T-helper 2 cell (primary cell): ENCODE data around the gene TGFA.

Experiments used
- DNase-seq, 5 experiments: peaks; one replicate each; pipeline versions ENCODE4 v3.0.0 to v3.0.0-alpha.2; 2012 to 2022
- total RNA-seq, 2 donors: gene quantifications; one replicate each; lab custom pipeline; 2026; lab: John Stamatoyannopoulos, UW

The TGFA gene
- 0.67 to 1.2 reads per million in 2 donors for total RNA-seq

DNA sequence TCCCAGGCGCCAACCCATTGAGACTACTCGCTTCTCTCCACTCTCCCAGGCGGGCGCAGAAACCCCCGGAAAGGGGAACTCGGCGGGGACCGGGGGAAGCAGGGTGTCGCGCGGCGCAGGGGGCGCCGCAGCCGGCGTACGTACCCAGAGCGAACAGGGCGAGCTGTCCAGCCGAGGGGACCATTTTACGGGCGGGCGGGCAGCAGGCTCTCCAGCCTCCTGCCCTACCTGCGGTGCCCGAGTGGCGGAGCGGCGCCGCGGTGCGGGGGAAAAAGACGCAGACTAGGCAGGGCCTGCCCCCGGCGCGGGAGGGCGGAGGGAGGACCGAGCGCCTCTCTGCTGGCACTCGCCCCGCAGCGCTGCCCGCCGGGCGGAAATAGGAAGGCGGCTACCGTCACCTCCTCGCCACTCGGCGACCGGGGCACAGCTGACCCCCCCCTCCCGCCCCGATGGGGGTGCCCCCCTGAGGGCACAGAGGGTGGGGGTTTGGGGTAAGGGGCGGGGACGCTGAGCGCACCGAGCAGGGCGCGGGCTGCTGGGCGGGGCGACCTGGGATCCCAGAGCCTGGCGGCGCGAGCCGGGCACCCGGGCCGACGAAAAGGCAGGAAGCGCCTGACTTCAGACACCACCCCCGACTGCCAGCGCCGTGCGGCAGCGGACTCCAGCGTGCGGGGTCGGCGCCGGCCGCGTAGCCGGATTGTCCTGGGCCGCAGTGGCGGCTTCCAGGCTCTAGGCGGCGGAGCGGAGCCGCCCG lies at the start of gene TGFA:
Gene TGFA, minus strand, starts transcription at position 243 of the 754 bp plus-strand sequence. Its CDS starts 59 bp downstream, at position 184.
- peak; percentile 38 to 69 (median 53) for DNase-seq

DNA sequence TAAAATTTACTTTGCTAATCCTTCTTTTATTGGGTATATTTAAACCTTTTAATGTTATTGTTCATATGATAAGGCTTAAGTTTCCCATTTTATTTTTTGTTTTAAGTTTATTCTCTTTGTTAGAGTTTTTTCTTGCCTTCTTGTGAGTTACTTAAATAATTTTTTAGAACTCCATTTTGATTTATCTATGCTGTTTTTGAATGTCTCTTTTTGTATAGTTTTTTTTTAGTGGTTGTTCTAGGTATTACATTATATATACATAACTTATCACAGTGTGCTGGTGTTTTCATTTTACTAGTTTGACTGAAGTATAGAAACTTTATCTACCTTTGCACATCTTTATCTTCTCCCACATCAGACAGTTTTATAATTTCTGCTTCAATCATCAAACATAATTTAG lies 49.4 kb upstream of the TGFA start:
- peak in 1 of 5 experiments; percentile 16 for DNase-seq

DNA sequence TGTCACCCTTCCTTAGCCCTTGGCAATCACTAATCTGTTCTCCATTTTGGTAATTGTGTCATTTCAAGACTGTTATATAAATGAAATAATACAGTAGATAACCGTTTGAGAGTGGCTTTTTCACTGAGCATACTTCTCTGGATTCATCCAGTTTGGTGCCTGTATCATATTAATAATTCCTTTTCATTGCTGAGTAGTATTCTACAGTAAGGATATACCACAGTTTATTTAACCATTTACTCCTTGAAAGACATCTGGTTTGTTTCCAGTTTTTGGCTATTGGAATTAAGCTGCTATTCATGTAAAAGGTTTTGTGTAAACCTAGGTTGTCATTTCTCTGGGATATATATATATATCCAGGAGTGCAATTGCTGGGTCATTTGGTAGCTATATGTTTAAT lies 44.6 kb upstream of the TGFA start:
- DNase-seq = no peak

DNA sequence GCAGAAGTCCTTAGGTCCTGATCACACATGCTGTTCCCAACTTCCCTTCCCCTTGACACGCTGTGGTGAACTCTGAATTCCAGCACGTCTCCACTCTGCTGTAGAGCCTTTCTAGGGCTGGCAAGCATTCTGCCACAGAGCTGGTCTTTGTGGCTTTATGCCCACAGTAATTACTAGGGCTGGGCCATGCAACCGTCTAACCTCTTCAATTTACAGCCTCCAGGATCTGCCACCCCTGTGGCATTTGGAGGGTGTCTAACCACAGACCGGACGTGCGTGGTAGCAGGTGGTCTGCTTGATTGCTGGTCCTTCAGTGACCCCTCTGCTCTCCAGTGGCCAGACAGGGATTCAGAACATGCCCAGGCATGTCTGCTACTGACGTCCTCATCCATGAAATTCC lies 43.1 kb upstream of the TGFA start:
- DNase-seq = no peak

DNA sequence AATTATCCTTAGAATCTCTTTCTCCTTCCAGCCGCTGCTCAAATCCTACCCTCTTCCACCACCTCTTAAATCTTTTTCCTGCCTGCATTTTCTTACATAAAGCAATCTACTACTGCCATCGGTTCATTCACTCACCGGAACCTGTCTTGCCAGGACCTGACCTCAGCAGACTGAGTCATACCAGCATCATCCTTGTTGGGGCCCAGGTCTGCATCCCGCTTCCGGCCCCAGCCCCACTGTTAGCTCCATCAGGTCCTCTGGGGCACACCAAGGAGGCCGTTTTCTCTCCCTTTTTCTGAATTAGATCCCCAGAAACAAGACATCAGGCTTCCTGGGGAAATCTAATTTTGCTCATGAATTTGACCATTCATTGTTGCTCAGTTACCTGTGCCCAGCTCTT lies 42.7 kb upstream of the TGFA start:
- DNase-seq = no peak

DNA sequence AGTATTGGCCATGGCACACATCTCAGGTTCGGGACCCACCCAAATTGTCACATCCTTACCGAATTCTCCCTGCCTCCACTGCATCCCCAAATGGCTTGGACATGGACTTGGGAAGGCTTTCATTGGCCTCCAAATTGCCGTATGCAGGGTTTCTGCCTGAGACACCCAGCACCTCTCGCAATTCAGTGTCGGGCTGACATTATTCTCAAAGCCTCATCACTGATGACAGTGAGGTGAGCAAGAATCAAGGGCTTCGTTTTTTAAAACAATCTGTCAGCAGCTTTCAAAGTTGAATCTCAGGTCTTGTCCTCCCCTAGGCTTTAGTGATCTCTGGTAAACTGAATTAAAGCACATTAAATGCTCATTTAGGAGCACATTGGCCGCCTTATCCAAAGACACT lies 29.5 kb upstream of the TGFA start:
- DNase-seq = no peak

DNA sequence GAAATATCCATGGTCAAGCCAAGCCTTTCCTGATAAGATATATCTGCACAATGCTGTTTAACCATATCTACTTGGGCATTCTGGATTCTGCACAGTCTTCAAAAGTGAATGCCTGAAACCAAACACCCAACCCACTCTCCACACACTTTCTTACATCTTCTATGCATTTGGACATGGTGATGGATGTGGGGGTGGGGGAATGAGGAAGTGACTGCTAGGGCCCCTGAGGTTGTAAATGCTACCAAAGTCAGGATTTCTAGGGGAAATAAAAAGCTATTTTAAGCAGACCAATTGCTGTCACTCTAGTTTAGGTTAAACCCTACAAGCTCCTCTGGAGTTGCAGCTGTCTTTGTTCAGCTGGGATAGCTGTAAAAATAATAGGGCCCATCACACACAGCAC lies 26.7 kb upstream of the TGFA start:
- DNase-seq = no peak

DNA sequence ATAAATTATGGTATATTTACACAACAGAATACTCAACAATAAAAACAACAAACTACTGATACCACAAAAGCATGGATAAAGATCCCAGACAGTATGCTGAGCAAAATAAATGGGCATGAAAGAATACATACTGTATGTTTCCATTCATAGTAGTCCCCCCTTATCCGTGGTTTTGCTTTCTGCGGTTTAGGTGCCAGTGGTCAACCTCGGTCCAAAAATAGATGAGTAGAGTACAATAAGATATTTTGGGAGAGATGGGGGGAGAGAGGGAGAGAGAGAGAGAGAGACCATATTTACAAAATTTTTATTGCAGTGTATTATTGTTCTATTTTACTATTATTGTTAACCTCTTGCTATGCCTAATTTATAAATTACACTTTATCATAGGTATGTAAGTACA lies 21.0 kb upstream of the TGFA start:
- DNase-seq = no peak

DNA sequence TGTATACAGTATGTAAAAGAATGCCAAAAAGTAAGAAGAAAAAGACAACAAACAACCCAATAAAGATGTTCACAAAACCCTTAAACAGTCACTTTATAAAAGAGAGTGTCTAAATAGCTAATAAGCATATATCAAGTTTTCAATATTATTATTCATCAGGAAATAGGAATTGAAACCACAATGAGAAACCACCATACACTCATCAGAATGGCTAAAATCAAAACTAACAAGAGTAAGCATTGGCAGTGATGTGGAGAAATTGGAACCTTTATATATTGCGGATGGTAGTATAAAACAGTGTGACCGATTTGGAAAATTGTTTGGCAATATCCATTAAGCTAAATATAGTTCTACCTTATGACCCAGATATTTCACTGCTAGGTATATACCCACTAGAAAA lies 20.5 kb upstream of the TGFA start:
- DNase-seq = no peak

DNA sequence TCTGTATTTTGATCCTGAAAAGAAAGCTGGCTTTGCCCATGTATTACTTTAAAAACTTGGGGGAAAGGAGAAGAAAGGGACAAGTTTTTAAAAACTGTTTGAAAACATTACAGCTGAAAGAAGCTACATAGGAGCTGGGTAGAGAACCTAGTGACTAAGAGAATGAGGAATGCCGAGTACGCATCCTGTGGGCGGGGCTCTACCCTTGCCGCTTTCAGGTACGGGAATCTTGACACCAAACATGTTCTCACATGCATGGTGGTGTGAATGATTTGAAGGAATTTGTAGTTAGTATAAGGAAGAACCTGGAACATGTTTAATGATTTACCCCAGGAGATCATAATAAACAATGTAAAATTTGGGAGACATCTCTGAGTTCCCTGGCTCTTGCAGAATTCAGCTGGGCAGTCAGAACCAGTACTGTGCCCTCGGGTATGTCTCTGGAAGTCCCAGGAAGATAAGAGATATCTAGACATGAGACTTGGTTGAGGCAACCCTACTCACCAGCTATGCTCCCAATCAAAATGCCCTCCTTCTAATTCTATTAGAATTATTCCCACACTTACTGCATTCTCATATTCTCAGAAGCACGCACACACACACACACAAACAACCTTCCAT lies 16.5 kb upstream of the TGFA start:
- no peak for DNase-seq

DNA sequence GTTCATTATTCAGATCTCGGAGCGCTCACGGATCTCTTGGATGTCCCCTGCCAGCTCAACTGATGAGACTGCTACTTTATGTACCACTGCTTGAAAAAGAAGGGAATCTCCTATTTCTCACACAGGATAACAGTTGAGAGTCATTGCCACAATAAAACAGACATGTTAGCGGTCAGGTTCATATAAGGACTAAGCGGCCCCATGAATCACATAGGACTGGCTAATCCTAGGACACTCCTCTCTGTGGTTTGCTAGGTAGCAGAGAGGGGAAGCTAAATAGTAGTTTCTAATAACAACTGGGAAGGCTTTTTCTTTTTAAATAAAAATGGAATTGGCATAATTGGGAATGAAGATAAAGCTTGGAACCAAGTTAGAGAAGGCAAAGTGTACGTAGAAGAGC lies 15.9 kb upstream of the TGFA start:
- no peak for DNase-seq

DNA sequence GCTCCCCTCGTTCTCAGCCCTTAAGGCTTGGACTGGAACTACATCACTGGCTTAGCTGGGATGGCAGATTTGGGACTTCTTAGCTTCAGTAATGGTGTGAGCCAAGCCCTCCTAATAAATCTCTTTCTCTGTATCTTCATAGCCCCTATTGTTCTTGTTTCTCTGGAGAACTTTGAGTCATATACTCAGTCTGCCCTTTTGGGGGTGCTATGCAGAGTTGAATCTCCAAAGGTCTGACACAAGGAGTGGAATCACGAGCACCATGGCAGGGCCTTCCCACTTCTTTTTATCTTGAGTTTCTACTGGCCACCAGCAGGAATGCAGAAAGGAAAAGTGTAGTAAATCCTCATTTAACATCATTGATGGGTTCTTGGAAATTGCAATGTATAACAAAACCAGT lies 13.3 kb upstream of the TGFA start:
- DNase-seq = no peak

DNA sequence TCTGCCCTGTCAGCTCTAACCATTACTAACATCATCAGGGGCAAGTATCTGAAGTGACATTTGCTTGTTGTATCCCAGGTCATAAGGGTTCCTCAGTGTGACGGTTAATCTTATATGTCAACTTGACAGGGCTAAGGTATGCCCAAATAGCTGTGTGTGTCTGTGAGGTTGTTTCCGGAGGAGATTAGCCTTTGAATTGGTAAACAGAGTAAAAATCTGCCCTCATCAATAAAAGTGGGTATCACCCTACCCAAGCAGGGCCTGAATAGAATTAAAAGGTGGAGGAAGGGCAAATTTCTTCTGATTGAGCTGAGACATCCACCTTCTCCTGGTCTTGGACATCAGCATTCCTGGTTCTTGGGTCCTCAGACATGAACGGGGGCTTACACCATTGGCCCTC lies 12.8 kb upstream of the TGFA start:
- DNase-seq = no peak

DNA sequence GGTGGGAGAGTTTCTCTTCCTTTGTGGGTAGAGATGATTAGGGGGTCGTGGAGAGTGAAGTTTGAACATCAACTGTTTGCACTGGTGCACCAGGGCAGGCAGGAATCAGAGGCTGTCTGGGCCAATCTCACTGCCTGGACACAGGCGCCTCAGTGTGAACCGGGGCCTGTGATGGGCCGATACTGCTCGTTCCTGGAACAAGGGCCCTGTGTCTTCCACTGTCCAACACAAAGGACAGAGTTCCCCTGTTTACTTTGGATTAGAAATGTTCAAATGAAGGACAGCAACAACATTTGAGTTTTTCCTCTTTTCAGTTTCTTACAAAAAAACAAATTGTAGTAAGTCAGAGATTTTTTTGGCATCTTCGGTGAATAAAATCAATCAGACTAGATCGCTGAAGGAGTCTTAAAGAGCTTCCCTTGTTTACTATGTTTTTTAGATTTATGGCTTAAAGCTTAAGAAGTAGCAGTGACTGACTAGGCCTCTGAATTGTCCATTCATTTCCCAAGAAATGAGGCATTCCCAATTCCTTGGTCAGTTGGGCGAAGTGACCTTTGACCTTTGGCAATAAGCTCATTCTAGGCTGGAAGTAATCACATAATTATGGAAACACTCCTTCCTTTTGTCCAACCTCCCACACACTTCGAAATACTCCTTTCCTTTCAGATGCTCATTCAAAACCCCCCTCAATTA lies 11.6 kb upstream of the TGFA start:
- no peak for DNase-seq

DNA sequence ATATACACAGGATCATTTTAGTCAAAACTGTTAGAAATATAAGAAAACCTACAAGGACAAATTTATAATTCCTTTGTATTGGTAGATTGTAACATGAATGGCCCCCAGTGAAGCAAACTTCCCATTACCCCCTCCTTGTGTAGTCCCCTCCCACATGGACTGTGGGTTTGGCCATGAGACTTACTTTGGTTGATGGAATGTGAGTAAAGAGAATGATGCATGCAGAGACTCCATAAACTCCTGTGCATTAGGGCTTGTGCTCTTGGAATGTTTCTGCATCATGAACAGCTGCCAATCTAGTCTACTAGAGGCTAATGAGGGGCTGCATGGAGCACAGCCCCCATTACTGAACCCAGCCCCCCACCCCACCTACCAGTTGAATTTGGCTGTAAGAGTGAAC lies 8.3 kb upstream of the TGFA start:
- DNase-seq = no peak

DNA sequence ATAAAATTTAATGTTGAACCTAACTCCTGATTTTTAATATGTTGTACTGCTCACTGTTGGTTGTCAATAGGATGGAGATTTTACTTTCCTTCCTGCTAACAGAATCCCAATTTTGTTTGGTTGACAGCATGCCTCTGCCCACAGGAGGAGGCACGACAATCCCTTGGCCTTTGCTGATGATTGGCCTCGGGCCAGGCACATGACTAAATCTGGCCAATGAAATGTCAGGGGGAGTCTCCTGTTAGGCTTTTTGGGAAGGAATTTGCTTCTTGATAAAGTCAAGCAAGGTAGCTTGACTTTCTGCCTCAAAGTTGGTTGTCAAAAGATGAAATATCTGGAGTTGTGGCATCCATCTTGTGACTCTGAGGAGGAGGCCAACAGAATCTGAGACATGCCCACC lies 6.8 kb upstream of the TGFA start:
- DNase-seq = no peak

DNA sequence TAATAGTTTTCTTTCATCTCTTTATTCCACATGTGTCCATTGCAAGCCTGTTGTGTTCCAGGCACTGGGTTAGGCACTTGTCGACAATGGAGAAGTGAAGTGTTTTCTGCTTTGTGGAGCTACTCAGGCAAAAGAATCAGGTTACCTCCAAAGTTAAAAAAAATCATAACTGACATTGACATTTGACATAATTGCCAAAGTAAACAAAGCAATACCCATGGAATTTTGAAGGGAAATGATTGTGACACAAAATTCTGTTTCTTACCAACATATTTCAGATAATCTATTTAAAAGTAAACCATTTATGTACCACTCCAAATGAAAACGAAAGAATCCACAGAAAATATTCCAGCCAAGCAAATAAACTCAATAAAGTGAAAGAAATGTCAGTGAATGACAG lies 6.4 kb upstream of the TGFA start:
- DNase-seq = no peak

DNA sequence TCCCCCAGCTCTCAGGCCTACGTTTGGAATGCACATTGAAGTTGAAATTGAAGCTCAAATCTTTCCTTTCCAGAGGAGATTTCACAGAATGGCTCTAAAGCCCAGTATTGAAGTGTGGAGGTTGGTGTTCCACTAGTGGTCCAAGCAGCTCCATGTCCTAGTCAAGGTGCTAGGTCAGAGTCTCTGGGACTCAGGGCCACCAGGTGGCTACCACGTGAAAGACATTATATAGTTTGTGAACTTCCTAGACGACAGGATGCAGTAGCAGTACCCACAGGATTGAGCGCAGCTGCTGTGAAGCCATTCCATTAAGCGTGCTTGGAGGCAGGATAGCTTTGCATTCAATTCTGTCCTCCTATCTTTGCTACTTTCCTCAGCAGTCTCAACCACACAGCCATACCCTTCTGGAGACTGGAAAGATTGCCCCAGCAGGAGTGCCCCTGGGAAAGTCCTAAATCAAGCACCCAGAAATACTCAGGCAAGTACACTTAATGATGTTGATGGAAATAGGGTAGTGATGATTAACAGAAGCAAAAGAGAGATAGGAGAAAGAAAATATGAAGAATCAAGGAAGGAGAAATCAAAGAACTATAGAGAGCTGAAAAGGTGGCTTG lies 4.7 kb upstream of the TGFA start:
- DNase-seq = no peak

DNA sequence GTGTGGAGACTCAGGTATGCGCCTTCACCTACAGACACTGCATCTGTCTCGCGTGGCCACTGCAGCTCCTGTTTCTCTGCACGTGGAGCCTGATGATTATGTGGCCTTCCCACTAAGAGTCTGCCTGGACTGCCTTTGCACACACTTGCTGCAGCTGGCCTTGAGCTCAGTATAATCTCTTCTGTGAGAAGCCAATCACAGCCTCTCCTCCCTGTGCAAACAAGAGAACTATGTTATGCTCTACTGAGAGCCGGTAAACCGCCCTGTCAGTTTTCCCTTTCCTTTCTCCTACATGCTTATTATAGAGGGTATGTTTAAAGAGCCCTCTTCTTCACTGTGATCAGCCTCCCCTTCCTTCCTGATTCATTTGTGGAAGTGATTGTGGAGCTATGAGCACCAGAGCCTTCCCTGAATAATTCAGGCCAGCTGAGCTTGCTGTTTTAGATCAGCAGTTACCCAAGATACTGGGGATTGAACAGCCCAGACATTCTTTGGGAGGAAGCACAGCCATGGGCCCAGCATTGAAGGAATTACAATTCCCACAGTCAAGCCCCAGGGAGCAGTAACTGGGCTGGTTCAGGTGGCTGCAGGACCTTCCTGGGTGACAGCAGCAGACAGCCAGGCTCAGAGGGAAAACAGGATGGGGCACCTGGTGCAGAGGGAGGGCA lies 3.7 kb upstream of the TGFA start:
- DNase-seq = no peak

DNA sequence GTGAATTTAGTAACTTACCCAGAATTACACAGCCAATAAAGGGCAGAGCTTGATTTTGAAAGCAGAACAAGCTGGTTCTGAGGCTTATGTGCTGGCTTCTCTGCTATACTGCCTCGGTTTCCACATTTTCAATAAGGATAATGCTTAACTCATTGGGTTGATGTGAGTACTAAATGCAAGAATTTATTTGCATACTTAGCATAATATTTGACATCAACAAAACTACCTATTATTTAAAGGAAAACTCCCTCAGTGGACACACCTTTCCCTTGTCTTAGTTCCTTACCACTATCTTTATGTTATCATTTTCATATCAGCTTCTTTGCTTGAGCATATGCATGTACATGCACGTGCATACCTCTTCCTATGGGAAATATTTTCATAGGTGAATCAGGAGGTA lies 3.0 kb upstream of the TGFA start:
- DNase-seq = no peak

DNA sequence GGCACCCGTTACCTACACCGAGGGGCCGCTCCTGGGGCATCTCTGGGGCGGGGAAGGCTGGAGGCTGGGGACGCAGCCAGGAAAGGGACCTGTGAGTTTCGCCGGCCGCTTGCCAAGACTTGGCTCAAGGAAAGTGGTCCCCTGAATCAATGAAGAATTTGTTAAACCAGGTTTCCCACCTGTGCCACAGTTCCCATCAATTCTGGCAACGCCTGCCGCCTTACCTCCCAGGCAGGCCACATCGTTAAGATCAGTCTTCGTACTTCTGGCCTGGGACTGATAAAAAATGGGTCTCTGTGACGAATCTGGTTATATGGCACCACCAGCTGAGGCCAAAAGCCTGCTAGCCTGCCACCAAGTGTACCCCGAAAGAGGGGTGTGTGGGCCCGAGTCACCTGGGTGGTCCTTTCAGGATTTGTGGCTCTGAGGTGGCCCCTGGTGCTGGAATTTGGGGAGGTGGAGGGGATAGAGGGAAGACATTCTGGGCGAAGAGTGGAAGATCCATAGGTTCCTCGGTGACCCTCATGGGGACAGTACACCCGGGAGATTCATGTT lies 789 bp upstream of the TGFA start:
- no peak for DNase-seq

DNA sequence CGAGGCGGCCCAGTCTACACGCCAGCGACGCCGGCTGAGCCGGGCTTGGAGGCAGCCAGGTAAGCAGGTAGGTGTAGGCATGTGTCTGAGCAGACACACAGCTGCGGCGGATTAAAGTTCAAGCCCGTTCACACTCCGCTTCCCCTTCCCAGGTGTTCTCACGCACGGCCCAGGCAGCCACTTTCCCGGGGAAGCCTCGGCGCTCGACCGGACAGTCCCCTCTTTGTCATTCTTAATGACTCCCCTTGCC lies 367 bp downstream of the TGFA start:
- peak in 1 of 5 experiments; percentile 4 for DNase-seq
